Ishikawa (cell line): ENCODE results near the gene INSIG1.

Experiments used
- CEBPB ChIP-seq: IDR thresholded peaks from 2 replicates; pipeline ENCODE4 v1.6.1; 2012
- CREB1 ChIP-seq: IDR thresholded peaks from 2 replicates; pipeline ENCODE4 v1.6.1; 2012; ENCODE audit warnings: low read depth
- EGR1 ChIP-seq: IDR thresholded peaks from 2 replicates; pipeline ENCODE4 v1.6.1; 2012
- EP300 ChIP-seq: IDR thresholded peaks from 2 replicates; pipeline ENCODE4 v1.6.1; 2012; ENCODE audit warnings: borderline replicate concordance
- FOXM1 ChIP-seq: IDR thresholded peaks from 2 replicates; pipeline ENCODE4 v1.6.1; 2012; ENCODE audit warnings: low read depth, borderline replicate concordance
- MAX ChIP-seq: IDR thresholded peaks from 2 replicates; pipeline ENCODE4 v1.6.1; 2012
- NFIC ChIP-seq: IDR thresholded peaks from 2 replicates; pipeline ENCODE4 v1.6.1; 2012
- RAD21 ChIP-seq: IDR thresholded peaks from 2 replicates; pipeline ENCODE4 v1.6.1; 2012; ENCODE audit warnings: low read depth
- REST ChIP-seq: IDR thresholded peaks from 2 replicates; pipeline ENCODE4 v1.6.1; 2012; ENCODE audit warnings: low read depth, mild to moderate bottlenecking
- TAF1 ChIP-seq: IDR thresholded peaks from 2 replicates; pipeline ENCODE4 v1.6.1; 2012; ENCODE audit warnings: low read depth, mild to moderate bottlenecking
- TCF12 ChIP-seq: IDR thresholded peaks from 2 replicates; pipeline ENCODE4 v1.6.1; 2012; ENCODE audit warnings: low read depth
- TEAD4 ChIP-seq: IDR thresholded peaks from 2 replicates; pipeline ENCODE4 v1.6.1; 2012
- USF1 ChIP-seq: IDR thresholded peaks from 2 replicates; pipeline ENCODE4 v1.6.1; 2012
- YY1 ChIP-seq: IDR thresholded peaks from 2 replicates; pipeline ENCODE4 v1.6.1; 2012; ENCODE audit warnings: low read depth
- ZBTB7A ChIP-seq: IDR thresholded peaks from 2 replicates; pipeline ENCODE4 v1.6.1; 2012; ENCODE audit warnings: low read depth

Gene INSIG1

GRCh38 chr7:155270861-155271260 is 26.8 kb upstream of the INSIG1 start:
- TF ChIP-seq MAX (no peak), ZBTB7A (no peak), EP300 (no peak), TCF12 (no peak), REST (no peak), TAF1 (no peak), CREB1 (no peak)

GRCh38 chr7:155274633-155275355 is 22.9 kb upstream of the INSIG1 start:
- TF ChIP-seq TCF12 (no peak), TEAD4 (no peak), NFIC (no peak), USF1 (no peak)

GRCh38 chr7:155276042-155276799 is 21.5 kb upstream of the INSIG1 start:
- TF ChIP-seq FOXM1: no peak
- no peak for TF ChIP-seq MAX
- TF ChIP-seq TEAD4: no peak
- no peak for TF ChIP-seq ZBTB7A

- TF ChIP-seq EP300: no peak
- TF ChIP-seq TCF12: no peak
- TF ChIP-seq TEAD4: no peak
- no peak for TF ChIP-seq MAX
- TF ChIP-seq EGR1: no peak
- TF ChIP-seq CEBPB: no peak
- TF ChIP-seq NFIC: no peak
- no peak for TF ChIP-seq TAF1
- no peak for TF ChIP-seq YY1
Observed at GRCh38 chr7:155276800-155277375, 20.8 kb upstream of the INSIG1 start.

GRCh38 chr7:155277385-155277994 is 20.2 kb upstream of the INSIG1 start:
- TF ChIP-seq RAD21 (no peak), REST (no peak), CEBPB (no peak), EGR1 (no peak), TEAD4 (no peak), CREB1 (no peak)

- no peak for TF ChIP-seq TCF12
- no peak for TF ChIP-seq CREB1
- TF ChIP-seq TEAD4: no peak
- TF ChIP-seq FOXM1: no peak
- TF ChIP-seq EP300: no peak
- TF ChIP-seq YY1: no peak
- TF ChIP-seq MAX: no peak
Observed at GRCh38 chr7:155278921-155279320, 18.8 kb upstream of the INSIG1 start.
